Upper lobe of left lung (tissue), 6 donors: ENCODE results near the gene MBNL2. TPM values are rescaled to one million over a fixed set of nuclear protein-coding genes. Genes with fewer than 3 reads are reported as not detected.

Experiments
- ATAC-seq, 2 donors: fragments of 200-7000 bp; cut with Tn5 transposase; one replicate each; pipeline ENCODE4 v1.9.1; 2022; ENCODE audit warnings: mild to moderate bottlenecking in 2 of 2, moderate library complexity in 2 of 2; ENCODE audit not compliant: low FRiP score in 2 of 2
- DNase-seq, 2 donors: peaks; one replicate each; pipeline ENCODE4 v3.0.0-alpha.2; 2019 to 2020
- H3K27ac ChIP-seq, 4 donors: fragments of 200-600 bp; sonication (generic); one replicate each; pipeline ENCODE4 v1.5.1; 2016 to 2019
- H3K27me3 ChIP-seq, 4 donors: fragments of 200-600 bp; sonication (generic); one replicate each; pipeline ENCODE4 v1.5.1; 2017 to 2019
- H3K36me3 ChIP-seq, 4 donors: fragments of 200-600 bp; sonication (generic); one replicate each; pipeline ENCODE4 v1.5.1; 2016 to 2019
- H3K4me1 ChIP-seq, 4 donors: fragments of 200-600 bp; sonication (generic); one replicate each; pipeline ENCODE4 v1.5.1; 2018 to 2019
- H3K4me3 ChIP-seq, 4 donors: fragments of 200-600 bp; sonication (generic); one replicate each; pipeline ENCODE4 v1.5.1; 2017 to 2019; ENCODE audit warnings: mild to moderate bottlenecking in 2 of 4, moderate library complexity in 1 of 4
- H3K9me3 ChIP-seq, 4 donors: fragments of 200-600 bp; sonication (generic); one replicate each; pipeline ENCODE4 v1.5.1; 2018 to 2019
- EP300 ChIP-seq, 4 donors: sonication (generic); formaldehyde crosslinking; IDR thresholded peaks; one replicate each; pipeline ENCODE4 v1.5.1; 2017; ENCODE audit warnings: antibody characterized with exemption in 4 of 4, control low read depth in 2 of 4
- POLR2A ChIP-seq, 4 donors: fragments of 450-650 bp; IDR thresholded peaks; one replicate each; pipeline ENCODE4 v1.5.1; 2016 to 2017; ENCODE audit warnings: antibody characterized with exemption in 4 of 4, mild to moderate bottlenecking in 2 of 4
- POLR2AphosphoS5 ChIP-seq, 2 donors: sonication (generic); formaldehyde crosslinking; IDR thresholded peaks; one replicate each; pipeline ENCODE4 v1.5.1; 2017; ENCODE audit warnings: antibody characterized with exemption in 2 of 2
- WGBS, 2 donors: methylation state at CpG; one replicate each; pipeline ENCODE4 v1.1.5; 2017 to 2018; 5-methylcytosine and 5-hydroxymethylcytosine counted together
- total RNA-seq, 6 donors: library from RNA; depleted of rRNA in 4 of 6; stranded (reverse); fragments of >200 nt in 4 of 6; gene quantifications; one replicate each; pipeline versions ENCODE4 v1.1.0 to v1.2.1, GENCODE V29; 2016 to 2021
- TF ChIP-seq, protein P1 (sequence below), 6 experiments: fragments of 450-650 bp in 4 of 6; fragments of 200-600 bp in 2 of 6; sonication (generic) in 2 of 6; IDR thresholded peaks; one replicate each; pipeline ENCODE4 v1.5.1; 2016 to 2019; ENCODE audit warnings: antibody characterized with exemption in 6 of 6
- donor health status: DM: no; HTN: no; CAD: no; lungs with moderate emphysema.
- donor health status: DM: no; HTN: yes; CAD: no; lungs with severe emphysema.

MBNL2 gene
- total RNA-seq, 6 donors from 2014 or later = 40.9 to 78.4 (median 51.3) TPM

DNA sequence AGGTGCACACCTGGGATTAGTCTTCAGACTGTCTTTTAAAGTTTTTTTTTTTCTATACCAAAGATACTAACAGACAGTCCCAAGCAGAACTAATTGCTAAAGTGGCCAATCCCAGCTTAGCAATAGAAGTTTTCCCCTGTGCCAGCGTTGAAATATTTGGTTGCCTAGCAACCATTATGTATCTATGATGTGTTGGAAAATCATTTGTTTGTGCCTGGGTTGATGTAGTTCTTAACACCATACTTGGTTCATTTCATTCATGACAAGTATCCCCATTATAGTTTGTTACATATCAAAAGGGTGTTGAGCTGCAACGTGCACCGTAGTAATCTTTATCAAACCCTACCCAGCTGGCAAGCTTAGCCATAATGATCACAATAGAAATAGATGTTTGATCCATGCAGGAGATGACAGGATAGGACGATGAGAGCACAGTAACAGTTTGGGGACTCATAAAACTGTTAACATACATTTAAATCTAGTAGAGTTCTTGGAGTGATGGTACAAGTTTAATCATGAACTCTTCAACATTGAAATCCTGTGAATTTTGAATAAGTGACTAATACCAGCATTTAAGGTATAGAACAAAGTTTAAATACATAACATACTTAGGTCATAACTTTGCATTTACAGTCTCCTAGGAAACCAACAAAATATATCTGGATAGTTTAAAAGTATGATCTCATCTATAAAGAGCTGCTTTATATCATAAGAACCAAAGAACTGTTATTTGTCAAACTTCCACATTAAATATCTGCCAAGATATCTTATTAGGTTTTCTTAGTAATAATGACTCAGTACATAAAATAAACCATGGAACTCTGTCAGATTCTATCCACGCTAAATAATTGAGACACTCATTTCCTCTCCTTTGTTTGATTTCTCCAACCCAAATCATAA, 73.4 kb downstream of the MBNL2 start:
- peaks cover 0 to 2% (median 0%) of the 10 kb centered on the region in 4 donors for H3K36me3 ChIP-seq

DNA sequence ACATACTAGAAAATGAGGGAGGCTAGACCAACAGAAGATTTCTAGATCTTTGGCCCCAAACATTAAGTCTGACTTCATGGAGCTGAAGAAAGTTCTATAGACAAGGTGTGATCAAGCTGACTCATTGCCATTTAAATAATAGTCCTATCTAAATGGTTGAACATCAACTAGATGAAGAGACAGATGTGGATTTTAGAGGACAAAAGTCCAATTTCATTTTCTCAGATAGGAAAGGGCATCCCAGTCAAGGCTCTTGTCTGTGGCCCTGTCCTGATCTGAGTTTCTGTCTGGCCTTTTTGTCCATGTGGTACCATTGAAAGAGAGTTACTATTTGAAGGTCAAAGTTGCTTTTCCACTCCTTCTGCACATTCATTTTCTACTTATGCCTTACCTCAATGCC, 74.6 kb downstream of the MBNL2 start:
- no peak for TF ChIP-seq EP300 (IDR thresholded peaks at IDR 0.05)
- TF ChIP-seq, protein P1, sequence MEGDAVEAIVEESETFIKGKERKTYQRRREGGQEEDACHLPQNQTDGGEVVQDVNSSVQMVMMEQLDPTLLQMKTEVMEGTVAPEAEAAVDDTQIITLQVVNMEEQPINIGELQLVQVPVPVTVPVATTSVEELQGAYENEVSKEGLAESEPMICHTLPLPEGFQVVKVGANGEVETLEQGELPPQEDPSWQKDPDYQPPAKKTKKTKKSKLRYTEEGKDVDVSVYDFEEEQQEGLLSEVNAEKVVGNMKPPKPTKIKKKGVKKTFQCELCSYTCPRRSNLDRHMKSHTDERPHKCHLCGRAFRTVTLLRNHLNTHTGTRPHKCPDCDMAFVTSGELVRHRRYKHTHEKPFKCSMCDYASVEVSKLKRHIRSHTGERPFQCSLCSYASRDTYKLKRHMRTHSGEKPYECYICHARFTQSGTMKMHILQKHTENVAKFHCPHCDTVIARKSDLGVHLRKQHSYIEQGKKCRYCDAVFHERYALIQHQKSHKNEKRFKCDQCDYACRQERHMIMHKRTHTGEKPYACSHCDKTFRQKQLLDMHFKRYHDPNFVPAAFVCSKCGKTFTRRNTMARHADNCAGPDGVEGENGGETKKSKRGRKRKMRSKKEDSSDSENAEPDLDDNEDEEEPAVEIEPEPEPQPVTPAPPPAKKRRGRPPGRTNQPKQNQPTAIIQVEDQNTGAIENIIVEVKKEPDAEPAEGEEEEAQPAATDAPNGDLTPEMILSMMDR (IDR thresholded peaks at IDR 0.05) = no peak
- TF ChIP-seq POLR2AphosphoS5 (IDR thresholded peaks at IDR 0.05) = no peak
- no peak for TF ChIP-seq POLR2A (IDR thresholded peaks at IDR 0.05)
- H3K4me1 ChIP-seq = peaks cover 8 to 36% (median 25%) of the 10 kb centered on the region in 4 donors
- DNase-seq = no peak
- H3K27me3 ChIP-seq = no peaks in the 10 kb centered on the region
- no peaks in the 10 kb centered on the region for H3K9me3 ChIP-seq
- ATAC-seq = no peak
- H3K36me3 ChIP-seq = peaks cover 0 to 2% (median 0%) of the 10 kb centered on the region in 4 donors
- H3K27ac ChIP-seq = no peak overlapping the region
- no peak overlapping the region for H3K4me3 ChIP-seq

More for the DNA sequence above, 73.4 kb downstream of the MBNL2 start:
- TF ChIP-seq POLR2AphosphoS5 (IDR thresholded peaks at IDR 0.05) (no peak), POLR2A (IDR thresholded peaks at IDR 0.05) (no peak), EP300 (IDR thresholded peaks at IDR 0.05) (no peak)
- TF ChIP-seq, protein P1 (IDR thresholded peaks at IDR 0.05) = no peak
- H3K4me3 ChIP-seq = no peak overlapping the region
- WGBS, 2 donors = 50 to 62% methylated on average over 5 of the region's 5 CpGs
- H3K9me3 ChIP-seq = no peaks in the 10 kb centered on the region
- peak overlapping the region in 1 of 4 donors; percentile 27 for H3K27ac ChIP-seq
- no peaks in the 10 kb centered on the region for H3K27me3 ChIP-seq
- DNase-seq (no peak), ATAC-seq (peak in 1 of 2 donors; percentile 44)
- peaks cover 5 to 28% (median 16%) of the 10 kb centered on the region in 4 donors for H3K4me1 ChIP-seq

DNA sequence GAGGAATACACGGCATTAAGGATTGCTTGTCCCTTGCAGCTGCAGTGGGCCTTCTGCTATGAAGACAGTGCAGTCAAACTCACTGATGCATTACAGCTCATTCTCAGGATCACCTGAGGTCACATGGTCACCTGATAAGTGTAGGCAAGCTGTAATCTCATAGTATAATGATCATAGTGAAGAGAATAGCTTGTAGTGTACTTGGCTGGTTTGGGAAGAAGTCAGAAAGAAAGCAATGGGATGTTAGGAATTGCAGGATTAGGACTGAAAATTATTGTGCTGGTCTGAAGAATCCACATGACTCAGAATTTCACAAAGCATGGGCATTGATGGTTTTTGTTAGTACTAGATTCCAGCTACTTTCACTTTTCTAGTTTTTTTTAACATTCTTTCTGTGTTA, 76.7 kb downstream of the MBNL2 start:
- Histone ChIP-seq H3K27ac (peak overlapping the region in 1 of 4 donors; percentile 7), H3K9me3 (no peaks in the 10 kb centered on the region), H3K27me3 (no peaks in the 10 kb centered on the region), H3K36me3 (peaks cover 0 to 2% (median 0%) of the 10 kb centered on the region in 4 donors), H3K4me1 (peaks cover 19 to 47% (median 35%) of the 10 kb centered on the region in 4 donors), H3K4me3 (no peak overlapping the region)
- DNase-seq (no peak), ATAC-seq (no peak)
- TF ChIP-seq EP300 (IDR thresholded peaks at IDR 0.05) (no peak), POLR2A (IDR thresholded peaks at IDR 0.05) (no peak), POLR2AphosphoS5 (IDR thresholded peaks at IDR 0.05) (no peak)
- TF ChIP-seq, protein P1 (IDR thresholded peaks at IDR 0.05) = no peak
- WGBS, 2 donors = 92% methylated on average over 1 of the region's 1 CpG

DNA sequence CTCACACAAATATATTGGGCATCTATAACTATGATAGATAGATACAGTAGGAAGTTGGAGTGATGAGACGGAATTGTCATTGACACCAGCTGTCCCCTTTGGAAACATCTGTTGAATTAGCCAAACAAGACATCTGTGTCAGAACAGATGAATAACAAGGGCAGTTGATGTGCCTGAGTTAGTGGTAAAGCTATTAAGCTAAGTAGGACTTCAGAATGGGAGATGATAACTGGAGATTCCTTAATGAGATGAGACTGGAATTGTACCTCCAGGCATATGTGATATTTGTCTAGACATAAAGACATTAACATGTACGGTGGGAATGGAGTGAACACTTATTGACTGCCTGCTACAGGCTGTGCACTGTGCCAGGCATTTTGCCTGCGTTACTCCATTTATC, 78.7 kb downstream of the MBNL2 start:
- H3K36me3 ChIP-seq = peaks cover 0 to 2% (median 0%) of the 10 kb centered on the region in 4 donors
- no peak overlapping the region for H3K4me3 ChIP-seq
- H3K27ac ChIP-seq = peak overlapping the region in 2 of 4 donors; percentile 67 to 76
- WGBS, 2 donors = 79 to 90% methylated on average over 3 of the region's 3 CpGs
- H3K27me3 ChIP-seq = no peaks in the 10 kb centered on the region
- DNase-seq (no peak), ATAC-seq (no peak)
- TF ChIP-seq EP300 (IDR thresholded peaks at IDR 0.05) (no peak), POLR2A (IDR thresholded peaks at IDR 0.05) (no peak), POLR2AphosphoS5 (IDR thresholded peaks at IDR 0.05) (no peak)
- TF ChIP-seq, protein P1 (IDR thresholded peaks at IDR 0.05) = no peak
- no peaks in the 10 kb centered on the region for H3K9me3 ChIP-seq
- peaks cover 15 to 37% (median 32%) of the 10 kb centered on the region in 4 donors for H3K4me1 ChIP-seq
